Calu3 (cell line): ENCODE data around the gene GASK1A. TPM values are rescaled to one million over a fixed set of nuclear protein-coding genes. Genes with fewer than 3 reads are reported as not detected.

Experiments
- BruUV-seq: library from RNA; stranded (reverse); fragments of 400-500 nt; replicated peaks from 2 replicates; lab custom pipeline; 2021; lab: Mats Ljungman, UMichigan
- CTCF ChIA-PET: fragments of 300-600 bp; sonication (Branson Sonifier 250); formaldehyde crosslinking; loops from one replicate; lab custom pipeline; 2022; ENCODE audit warnings: antibody characterized with exemption; lab: Charles Lee
- DNase-seq: peaks from one replicate; pipeline ENCODE4 v3.0.0; 2022
- H3K27ac Mint-ChIP-seq: one replicate; pipeline ENCODE4 v1.8.0; 2022; ENCODE audit warnings: mixed read lengths; ENCODE audit not compliant: unreplicated experiment
- H3K27me3 Mint-ChIP-seq: one replicate; pipeline ENCODE4 v1.8.0; 2022; ENCODE audit warnings: mixed read lengths; ENCODE audit not compliant: unreplicated experiment
- H3K36me3 Mint-ChIP-seq: one replicate; pipeline ENCODE4 v1.8.0; 2022; ENCODE audit warnings: mild to moderate bottlenecking, moderate library complexity, mixed read lengths; ENCODE audit not compliant: insufficient read depth, unreplicated experiment
- H3K4me1 Mint-ChIP-seq: one replicate; pipeline ENCODE4 v1.8.0; 2022; ENCODE audit warnings: mild to moderate bottlenecking, low read depth, mixed read lengths; ENCODE audit not compliant: unreplicated experiment
- H3K4me3 Mint-ChIP-seq: one replicate; pipeline ENCODE4 v1.8.0; 2022; ENCODE audit warnings: mild to moderate bottlenecking, low read depth, moderate library complexity, mixed read lengths; ENCODE audit not compliant: unreplicated experiment
- H3K9me3 Mint-ChIP-seq: one replicate; pipeline ENCODE4 v1.8.0; 2022; ENCODE audit warnings: low read depth, mixed read lengths; ENCODE audit not compliant: unreplicated experiment
- intact Hi-C: fragments of 100-400 bp; cut with micrococcal nuclease; formaldehyde crosslinking; loops from one replicate; pipeline ENCODE4 v1.10.0; 2022; ENCODE audit not compliant: unreplicated experiment
- total RNA-seq: library from RNA; stranded (reverse); gene quantifications from 2 replicates; pipeline ENCODE4 v1.2.3, GENCODE V29; 2022
- TF ChIP-seq, protein P1 (sequence below): fragments of 200-600 bp; IDR thresholded peaks from one replicate; pipeline ENCODE4 v1.8.0; 2022; ENCODE audit warnings: antibody characterized with exemption; ENCODE audit not compliant: unreplicated experiment

The GASK1A gene
- total RNA-seq, 1 experiment from 2014 or later, result 2.3 TPM

DNA sequence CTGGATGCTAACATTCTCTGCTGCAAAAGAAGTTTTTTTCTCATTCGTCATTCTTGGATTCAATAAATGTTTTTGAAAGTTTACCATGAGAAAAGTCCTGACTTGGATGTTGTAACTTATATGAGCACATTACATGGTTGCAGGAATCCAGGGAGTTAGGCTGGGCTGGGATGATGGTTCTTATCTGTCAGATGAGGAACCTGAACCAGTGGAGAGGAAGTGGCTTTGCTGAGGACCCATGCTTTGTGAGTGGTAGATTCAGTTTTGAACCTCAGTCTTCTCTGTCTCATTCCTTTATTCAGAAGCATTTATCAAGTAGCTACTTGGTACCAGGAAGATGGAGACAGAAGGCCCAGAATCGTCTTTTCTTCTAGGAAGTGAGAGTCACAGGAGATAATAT lies 3.7 kb upstream of the GASK1A start:
- intact Hi-C loops, result no loop called here
- DNase-seq, result no peak
- peaks cover 13% of the 10 kb centered on the region for H3K9me3 Mint-ChIP-seq
- no TSS peak for BruUV-seq
- TF ChIP-seq, protein P1, sequence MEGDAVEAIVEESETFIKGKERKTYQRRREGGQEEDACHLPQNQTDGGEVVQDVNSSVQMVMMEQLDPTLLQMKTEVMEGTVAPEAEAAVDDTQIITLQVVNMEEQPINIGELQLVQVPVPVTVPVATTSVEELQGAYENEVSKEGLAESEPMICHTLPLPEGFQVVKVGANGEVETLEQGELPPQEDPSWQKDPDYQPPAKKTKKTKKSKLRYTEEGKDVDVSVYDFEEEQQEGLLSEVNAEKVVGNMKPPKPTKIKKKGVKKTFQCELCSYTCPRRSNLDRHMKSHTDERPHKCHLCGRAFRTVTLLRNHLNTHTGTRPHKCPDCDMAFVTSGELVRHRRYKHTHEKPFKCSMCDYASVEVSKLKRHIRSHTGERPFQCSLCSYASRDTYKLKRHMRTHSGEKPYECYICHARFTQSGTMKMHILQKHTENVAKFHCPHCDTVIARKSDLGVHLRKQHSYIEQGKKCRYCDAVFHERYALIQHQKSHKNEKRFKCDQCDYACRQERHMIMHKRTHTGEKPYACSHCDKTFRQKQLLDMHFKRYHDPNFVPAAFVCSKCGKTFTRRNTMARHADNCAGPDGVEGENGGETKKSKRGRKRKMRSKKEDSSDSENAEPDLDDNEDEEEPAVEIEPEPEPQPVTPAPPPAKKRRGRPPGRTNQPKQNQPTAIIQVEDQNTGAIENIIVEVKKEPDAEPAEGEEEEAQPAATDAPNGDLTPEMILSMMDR, result no peak
- CTCF ChIA-PET, result no interaction called here
- peaks cover 76% of the 10 kb centered on the region for H3K27me3 Mint-ChIP-seq
- H3K4me3 Mint-ChIP-seq, result no peak overlapping the region
- no peaks in the 10 kb centered on the region for H3K36me3 Mint-ChIP-seq
- H3K4me1 Mint-ChIP-seq, result no peaks in the 10 kb centered on the region
- H3K27ac Mint-ChIP-seq, result no peak overlapping the region

DNA sequence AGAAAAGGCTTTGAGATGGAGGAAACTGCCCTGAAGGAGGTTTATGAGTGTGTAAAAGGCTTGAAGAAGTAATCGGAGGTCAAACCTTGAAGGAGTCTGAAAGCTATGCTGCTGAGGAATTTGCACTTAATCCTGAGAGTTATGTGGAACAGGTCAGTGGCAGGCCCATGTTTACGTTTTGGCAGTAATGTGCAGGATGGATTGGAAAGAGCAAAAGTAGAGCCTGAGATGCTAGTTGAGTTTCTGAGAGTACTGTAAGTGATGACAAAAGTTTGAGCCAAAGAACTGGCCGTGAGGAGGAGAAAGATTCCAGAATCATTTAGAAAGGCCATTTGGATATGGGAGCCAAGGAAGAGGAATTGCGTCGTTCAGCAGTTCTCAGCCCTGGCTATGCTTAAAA lies 3.2 kb upstream of the GASK1A start:
- CTCF ChIA-PET, result no interaction called here
- H3K27me3 Mint-ChIP-seq, result peaks cover 81% of the 10 kb centered on the region
- TF ChIP-seq, protein P1, result no peak
- no peaks in the 10 kb centered on the region for H3K4me1 Mint-ChIP-seq
- no peaks in the 10 kb centered on the region for H3K36me3 Mint-ChIP-seq
- H3K9me3 Mint-ChIP-seq, result peaks cover 13% of the 10 kb centered on the region
- H3K27ac Mint-ChIP-seq, result no peak overlapping the region
- H3K4me3 Mint-ChIP-seq, result no peak overlapping the region
- no peak for DNase-seq
- BruUV-seq, result no TSS peak
- intact Hi-C loops, result no loop called here

DNA sequence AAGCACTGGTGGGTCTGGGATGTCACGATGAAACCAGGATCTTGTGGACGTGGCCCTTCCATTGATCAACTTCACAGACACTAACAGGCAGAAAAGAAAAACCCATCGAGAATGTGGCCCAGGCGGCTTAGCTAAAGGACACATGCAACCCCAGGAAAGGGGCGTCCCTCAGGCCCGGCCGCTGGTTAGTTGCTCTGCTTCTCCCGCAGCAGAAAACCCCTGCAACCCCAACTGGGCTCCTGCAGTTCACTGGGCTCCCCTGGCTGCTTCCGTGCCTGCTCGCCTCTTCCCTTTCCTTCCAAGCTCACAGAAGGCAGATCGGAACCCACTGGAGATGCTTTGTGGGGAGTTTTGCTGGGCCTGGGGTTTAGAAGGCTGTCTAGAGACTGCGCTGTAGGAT lies 1.1 kb downstream of the GASK1A start:
- intact Hi-C loops, result no loop called here
- H3K27me3 Mint-ChIP-seq, result peaks cover 77% of the 10 kb centered on the region
- no TSS peak for BruUV-seq
- H3K36me3 Mint-ChIP-seq, result no peaks in the 10 kb centered on the region
- H3K4me3 Mint-ChIP-seq, result peak overlapping the region; percentile 31
- peaks cover 5% of the 10 kb centered on the region for H3K9me3 Mint-ChIP-seq
- no peak overlapping the region for H3K27ac Mint-ChIP-seq
- TF ChIP-seq, protein P1, result no peak
- no peaks in the 10 kb centered on the region for H3K4me1 Mint-ChIP-seq
- no peak for DNase-seq
- CTCF ChIA-PET, result no interaction called here

DNA sequence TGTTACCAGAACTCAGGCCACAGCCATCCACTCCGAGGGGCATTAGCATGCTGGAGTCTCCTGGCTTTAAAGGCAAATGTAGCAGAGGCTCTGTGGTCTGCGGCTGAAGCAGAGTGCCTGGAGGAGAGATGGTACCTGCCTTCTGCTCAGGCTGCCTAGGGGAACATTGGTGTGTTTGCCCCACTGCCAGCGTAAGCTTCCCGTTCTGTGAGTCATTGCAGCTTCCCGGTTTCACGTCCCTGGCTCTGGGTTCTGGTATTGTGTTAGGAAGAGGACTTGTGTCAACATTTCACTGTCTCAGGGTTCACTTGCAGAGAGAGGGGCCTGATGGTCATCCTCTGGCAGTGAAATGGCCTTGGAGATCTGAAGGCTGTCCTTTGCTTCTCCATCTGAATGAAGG lies 1.8 kb downstream of the GASK1A start:
- Mint-ChIP-seq H3K4me3 (no peak overlapping the region), H3K36me3 (no peaks in the 10 kb centered on the region), H3K9me3 (peaks cover under 1% of the 10 kb centered on the region), H3K4me1 (no peaks in the 10 kb centered on the region), H3K27me3 (peaks cover 77% of the 10 kb centered on the region), H3K27ac (no peak overlapping the region)
- intact Hi-C loops, result no loop called here
- no peak for DNase-seq
- CTCF ChIA-PET, result no interaction called here
- BruUV-seq, result no TSS peak
- TF ChIP-seq, protein P1, result no peak
